ENCODE results near the gene ANKRD40CL. TPM values are rescaled to one million over a fixed set of nuclear protein-coding genes. Genes with fewer than 3 reads are reported as not detected.

Gene ANKRD40CL
- total RNA-seq, 1 experiment from 2014 or later: not detected

DNA sequence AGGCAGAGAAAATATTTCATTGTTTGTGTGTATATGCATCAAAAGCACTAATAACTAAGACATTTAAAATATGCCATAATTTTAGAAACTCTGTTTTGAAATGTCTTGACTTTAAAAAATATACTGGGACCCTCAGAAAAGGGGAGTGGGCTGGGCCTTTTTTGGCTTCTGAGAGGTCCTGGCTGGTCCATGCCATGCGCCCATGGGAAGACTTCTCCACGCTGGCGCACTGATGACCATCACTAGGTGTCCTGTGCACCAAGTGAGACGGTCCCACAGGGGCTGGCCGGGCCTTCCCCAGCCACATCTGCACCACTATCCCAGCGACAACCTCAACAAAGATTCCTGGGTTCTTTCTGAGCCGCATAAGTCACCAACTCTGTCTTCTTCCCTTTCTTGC is 41.1 kb upstream of the ANKRD40CL start:
- Mint-ChIP-seq H3K27me3 (ENCODE audit: low read depth) (no peaks in the 10 kb centered on the region), H3K9me3 (no peaks in the 10 kb centered on the region), H3K4me1 (no peaks in the 10 kb centered on the region), H3K36me3 (no peaks in the 10 kb centered on the region), H3K4me3 (no peak overlapping the region), H3K27ac (no peak overlapping the region)
- POLR2A ChIA-PET: no interaction called here
- ATAC-seq (no peak), DNase-seq (ENCODE audit: low spot score) (no peak)
- CTCF ChIA-PET: interaction anchor here (1.2 to 5.1 kb wide), 3 partner anchors 10 to 182 kb away, joined by 3 to 65 read pairs (median 3); no protein-coding TSS in a partner anchor
- TF ChIP-seq, protein P1, sequence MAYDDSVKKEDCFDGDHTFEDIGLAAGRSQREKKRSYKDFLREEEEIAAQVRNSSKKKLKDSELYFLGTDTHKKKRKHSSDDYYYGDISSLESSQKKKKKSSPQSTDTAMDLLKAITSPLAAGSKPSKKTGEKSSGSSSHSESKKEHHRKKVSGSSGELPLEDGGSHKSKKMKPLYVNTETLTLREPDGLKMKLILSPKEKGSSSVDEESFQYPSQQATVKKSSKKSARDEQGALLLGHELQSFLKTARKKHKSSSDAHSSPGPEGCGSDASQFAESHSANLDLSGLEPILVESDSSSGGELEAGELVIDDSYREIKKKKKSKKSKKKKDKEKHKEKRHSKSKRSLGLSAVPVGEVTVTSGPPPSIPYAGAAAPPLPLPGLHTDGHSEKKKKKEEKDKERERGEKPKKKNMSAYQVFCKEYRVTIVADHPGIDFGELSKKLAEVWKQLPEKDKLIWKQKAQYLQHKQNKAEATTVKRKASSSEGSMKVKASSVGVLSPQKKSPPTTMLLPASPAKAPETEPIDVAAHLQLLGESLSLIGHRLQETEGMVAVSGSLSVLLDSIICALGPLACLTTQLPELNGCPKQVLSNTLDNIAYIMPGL (CRISPR knock-in tag; IDR thresholded peaks at IDR 0.05): no peak
- no peak for TF ChIP-seq FOXJ3 (CRISPR knock-in tag; IDR thresholded peaks at IDR 0.05; ENCODE audit: borderline replicate concordance)
- TF ChIP-seq TEAD1 (CRISPR knock-in tag; IDR thresholded peaks at IDR 0.05): no peak
- TF ChIP-seq, protein P2, sequence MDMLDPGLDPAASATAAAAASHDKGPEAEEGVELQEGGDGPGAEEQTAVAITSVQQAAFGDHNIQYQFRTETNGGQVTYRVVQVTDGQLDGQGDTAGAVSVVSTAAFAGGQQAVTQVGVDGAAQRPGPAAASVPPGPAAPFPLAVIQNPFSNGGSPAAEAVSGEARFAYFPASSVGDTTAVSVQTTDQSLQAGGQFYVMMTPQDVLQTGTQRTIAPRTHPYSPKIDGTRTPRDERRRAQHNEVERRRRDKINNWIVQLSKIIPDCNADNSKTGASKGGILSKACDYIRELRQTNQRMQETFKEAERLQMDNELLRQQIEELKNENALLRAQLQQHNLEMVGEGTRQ (CRISPR knock-in tag; IDR thresholded peaks at IDR 0.05): no peak

DNA sequence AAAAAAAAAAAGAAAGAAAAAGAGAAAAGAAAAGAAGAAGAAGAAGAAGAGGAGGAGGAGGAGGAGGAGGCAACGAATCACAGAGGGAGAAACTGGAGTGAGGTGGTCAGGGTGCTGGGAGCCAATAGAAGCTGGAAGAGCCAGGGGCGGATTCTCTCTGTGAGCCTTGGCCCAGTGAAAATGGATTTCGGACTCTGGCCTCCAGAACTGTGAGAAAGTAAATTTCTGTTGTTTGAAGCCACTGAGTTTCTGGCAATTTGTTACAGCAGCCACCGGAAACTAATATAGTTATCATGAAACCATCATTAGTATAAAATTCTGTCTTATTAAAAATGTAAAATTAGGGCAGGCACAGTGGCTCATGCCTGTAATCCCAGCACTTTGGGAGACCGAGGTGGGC is 40.4 kb upstream of the ANKRD40CL start:
- Mint-ChIP-seq H3K36me3 (no peaks in the 10 kb centered on the region), H3K27me3 (ENCODE audit: low read depth) (no peaks in the 10 kb centered on the region), H3K4me3 (no peak overlapping the region), H3K27ac (peak overlapping the region; percentile 7; the same call in 1 of the 2 replicates), H3K4me1 (no peaks in the 10 kb centered on the region), H3K9me3 (no peaks in the 10 kb centered on the region)
- ATAC-seq: no peak
- POLR2A ChIA-PET: interaction anchor here (0.6 kb wide), 2 partner anchors 129 to 1206 kb away, joined by 3 read pairs; no protein-coding TSS in a partner anchor
- CTCF ChIA-PET: interaction anchor here (0.7 to 5.1 kb wide), 10 partner anchors 10 to 182 kb away, joined by 3 to 65 read pairs (median 10); partner anchors contain the start of gene TOB1
- TF ChIP-seq JUN (CRISPR knock-in tag; IDR thresholded peaks at IDR 0.05): no peak
- DNase-seq (ENCODE audit: low spot score): no peak

DNA sequence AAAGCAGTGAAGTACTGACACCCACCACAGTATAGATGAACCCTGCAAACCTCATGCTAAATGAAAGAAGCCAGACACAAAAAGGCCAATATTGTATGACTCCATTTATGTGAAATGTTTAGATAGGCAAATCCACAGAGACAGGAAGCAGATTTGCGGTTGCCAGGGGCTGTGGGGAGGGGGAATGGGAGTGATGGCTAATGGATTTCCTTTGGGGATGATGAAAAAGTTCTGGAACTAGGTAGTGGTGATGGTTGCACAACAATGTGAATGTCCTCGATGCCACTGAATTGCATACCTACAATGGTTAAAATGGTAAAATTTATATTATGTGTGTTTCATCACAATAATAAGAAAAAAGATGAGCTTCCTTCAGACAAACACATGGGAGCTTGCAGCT is 39.7 kb upstream of the ANKRD40CL start:
- Mint-ChIP-seq H3K4me1 (no peaks in the 10 kb centered on the region), H3K27ac (no peak overlapping the region; the same call in 1 of the 2 replicates), H3K36me3 (no peaks in the 10 kb centered on the region), H3K9me3 (no peaks in the 10 kb centered on the region), H3K27me3 (ENCODE audit: low read depth) (no peaks in the 10 kb centered on the region), H3K4me3 (no peak overlapping the region)
- ATAC-seq (no peak), DNase-seq (ENCODE audit: low spot score) (no peak)
- TF ChIP-seq RELA (CRISPR knock-in tag; IDR thresholded peaks at IDR 0.05; ENCODE audit: borderline replicate concordance): no peak
- TF ChIP-seq, protein P3, sequence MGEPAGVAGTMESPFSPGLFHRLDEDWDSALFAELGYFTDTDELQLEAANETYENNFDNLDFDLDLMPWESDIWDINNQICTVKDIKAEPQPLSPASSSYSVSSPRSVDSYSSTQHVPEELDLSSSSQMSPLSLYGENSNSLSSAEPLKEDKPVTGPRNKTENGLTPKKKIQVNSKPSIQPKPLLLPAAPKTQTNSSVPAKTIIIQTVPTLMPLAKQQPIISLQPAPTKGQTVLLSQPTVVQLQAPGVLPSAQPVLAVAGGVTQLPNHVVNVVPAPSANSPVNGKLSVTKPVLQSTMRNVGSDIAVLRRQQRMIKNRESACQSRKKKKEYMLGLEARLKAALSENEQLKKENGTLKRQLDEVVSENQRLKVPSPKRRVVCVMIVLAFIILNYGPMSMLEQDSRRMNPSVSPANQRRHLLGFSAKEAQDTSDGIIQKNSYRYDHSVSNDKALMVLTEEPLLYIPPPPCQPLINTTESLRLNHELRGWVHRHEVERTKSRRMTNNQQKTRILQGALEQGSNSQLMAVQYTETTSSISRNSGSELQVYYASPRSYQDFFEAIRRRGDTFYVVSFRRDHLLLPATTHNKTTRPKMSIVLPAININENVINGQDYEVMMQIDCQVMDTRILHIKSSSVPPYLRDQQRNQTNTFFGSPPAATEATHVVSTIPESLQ (CRISPR knock-in tag; IDR thresholded peaks at IDR 0.05): no peak
- TF ChIP-seq, protein P2 (CRISPR knock-in tag; IDR thresholded peaks at IDR 0.05): no peak
- ChIA-PET CTCF (interaction anchor here (0.7 to 5.1 kb wide), 16 partner anchors 10 to 181 kb away, joined by 3 to 65 read pairs (median 7); partner anchors contain the start of gene TOB1), POLR2A (no interaction called here)

DNA sequence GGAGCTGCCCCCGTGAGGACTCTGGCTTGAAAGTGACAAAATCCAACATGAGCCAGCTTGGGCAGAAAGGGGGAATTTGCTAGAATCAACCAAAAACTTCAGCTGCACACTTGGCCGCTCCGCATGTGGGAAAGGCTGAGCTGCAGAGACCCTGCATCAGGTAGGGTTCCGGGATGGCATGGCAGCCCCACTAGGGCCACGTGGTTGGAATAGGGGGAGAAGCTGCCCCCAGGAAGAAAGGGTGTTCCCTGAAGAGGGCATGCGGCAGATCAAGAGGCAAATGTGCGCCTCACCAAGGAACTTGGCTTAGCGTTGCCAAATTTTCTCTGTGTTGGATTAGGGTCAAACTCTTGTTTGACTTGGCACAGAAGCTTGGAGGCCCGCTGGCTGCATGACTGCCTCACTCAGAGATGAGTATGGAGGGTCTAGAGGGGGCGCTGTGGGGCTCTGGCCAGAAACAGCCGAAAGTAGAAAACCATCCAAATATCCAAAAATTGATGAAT is 38.9 kb upstream of the ANKRD40CL start:
- no peaks in the 10 kb centered on the region for H3K4me1 Mint-ChIP-seq

More for the DNA sequence above, 38.9 kb upstream of the ANKRD40CL start:
- Mint-ChIP-seq H3K27ac (no peak overlapping the region), H3K36me3 (no peaks in the 10 kb centered on the region), H3K4me3 (no peak overlapping the region), H3K9me3 (no peaks in the 10 kb centered on the region), H3K27me3 (ENCODE audit: low read depth) (no peaks in the 10 kb centered on the region)
- ChIA-PET CTCF (interaction anchor here (0.6 to 5.1 kb wide), 22 partner anchors 10 to 151 kb away, joined by 3 to 65 read pairs (median 6); partner anchors contain the start of gene WFIKKN2), POLR2A (interaction anchor here (0.7 kb wide), 1 partner anchor 60 kb away, joined by 4 read pairs; the partner anchor contains the start of gene TOB1)
- TF ChIP-seq, protein P4, sequence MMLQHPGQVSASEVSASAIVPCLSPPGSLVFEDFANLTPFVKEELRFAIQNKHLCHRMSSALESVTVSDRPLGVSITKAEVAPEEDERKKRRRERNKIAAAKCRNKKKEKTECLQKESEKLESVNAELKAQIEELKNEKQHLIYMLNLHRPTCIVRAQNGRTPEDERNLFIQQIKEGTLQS (CRISPR knock-in tag; conservative IDR thresholded peaks at IDR 0.05): no peak
- TF ChIP-seq, protein P5, sequence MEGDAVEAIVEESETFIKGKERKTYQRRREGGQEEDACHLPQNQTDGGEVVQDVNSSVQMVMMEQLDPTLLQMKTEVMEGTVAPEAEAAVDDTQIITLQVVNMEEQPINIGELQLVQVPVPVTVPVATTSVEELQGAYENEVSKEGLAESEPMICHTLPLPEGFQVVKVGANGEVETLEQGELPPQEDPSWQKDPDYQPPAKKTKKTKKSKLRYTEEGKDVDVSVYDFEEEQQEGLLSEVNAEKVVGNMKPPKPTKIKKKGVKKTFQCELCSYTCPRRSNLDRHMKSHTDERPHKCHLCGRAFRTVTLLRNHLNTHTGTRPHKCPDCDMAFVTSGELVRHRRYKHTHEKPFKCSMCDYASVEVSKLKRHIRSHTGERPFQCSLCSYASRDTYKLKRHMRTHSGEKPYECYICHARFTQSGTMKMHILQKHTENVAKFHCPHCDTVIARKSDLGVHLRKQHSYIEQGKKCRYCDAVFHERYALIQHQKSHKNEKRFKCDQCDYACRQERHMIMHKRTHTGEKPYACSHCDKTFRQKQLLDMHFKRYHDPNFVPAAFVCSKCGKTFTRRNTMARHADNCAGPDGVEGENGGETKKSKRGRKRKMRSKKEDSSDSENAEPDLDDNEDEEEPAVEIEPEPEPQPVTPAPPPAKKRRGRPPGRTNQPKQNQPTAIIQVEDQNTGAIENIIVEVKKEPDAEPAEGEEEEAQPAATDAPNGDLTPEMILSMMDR (IDR thresholded peaks at IDR 0.05): peak; percentile 43; the same call in 1 of the 2 replicates
- DNase-seq (ENCODE audit: low spot score): peak; percentile 56
- ATAC-seq: peak; percentile 81
